Duodenal mucosa (tissue), 2 donors: ENCODE measurements around the gene COX10.

Source experiments
- H3K27ac ChIP-seq: one replicate; pipeline ENCODE4 v1.7.0; 2013; ENCODE audit warnings: low read depth, low read length
- H3K27me3 ChIP-seq, 2 donors: one replicate each; pipeline ENCODE4 v1.7.0; 2013; ENCODE audit warnings: low read length in 2 of 2, control low read depth in 1 of 2; ENCODE audit not compliant: insufficient read depth in 2 of 2, control insufficient read depth in 1 of 2
- H3K36me3 ChIP-seq, 2 donors: one replicate each; pipeline ENCODE4 v1.7.0; 2013; ENCODE audit warnings: low read length in 2 of 2, control low read depth in 1 of 2; ENCODE audit not compliant: insufficient read depth in 2 of 2, control insufficient read depth in 1 of 2
- H3K4me1 ChIP-seq, 2 donors: one replicate each; pipeline ENCODE4 v1.7.0; 2013; ENCODE audit warnings: low read length in 2 of 2, control low read depth in 1 of 2; ENCODE audit not compliant: insufficient read depth in 2 of 2, control insufficient read depth in 1 of 2
- H3K4me3 ChIP-seq, 2 donors: one replicate each; pipeline ENCODE4 v1.7.0; 2013; ENCODE audit warnings: low read length in 2 of 2, low read depth in 1 of 2
- H3K9ac ChIP-seq, 2 donors: one replicate each; pipeline ENCODE4 v1.7.0; 2013; ENCODE audit warnings: low read length in 2 of 2, low read depth in 1 of 2
- H3K9me3 ChIP-seq, 2 donors: one replicate each; pipeline ENCODE4 v1.7.0; 2013; ENCODE audit warnings: low read length in 2 of 2, control low read depth in 1 of 2; ENCODE audit not compliant: control insufficient read depth in 1 of 2

COX10 gene

GRCh38 chr17:14116263-14117024, 47.1 kb downstream of the COX10 start:
- H3K4me3 ChIP-seq = no peak overlapping the region
- no peaks in the 10 kb centered on the region for H3K27me3 ChIP-seq
- H3K9ac ChIP-seq = no peak overlapping the region
- H3K9me3 ChIP-seq = no peaks in the 10 kb centered on the region
- H3K27ac ChIP-seq = no peak overlapping the region
- H3K36me3 ChIP-seq = no peaks in the 10 kb centered on the region
- peaks cover 15 to 22% of the 10 kb centered on the region in 2 donors for H3K4me1 ChIP-seq

DNA sequence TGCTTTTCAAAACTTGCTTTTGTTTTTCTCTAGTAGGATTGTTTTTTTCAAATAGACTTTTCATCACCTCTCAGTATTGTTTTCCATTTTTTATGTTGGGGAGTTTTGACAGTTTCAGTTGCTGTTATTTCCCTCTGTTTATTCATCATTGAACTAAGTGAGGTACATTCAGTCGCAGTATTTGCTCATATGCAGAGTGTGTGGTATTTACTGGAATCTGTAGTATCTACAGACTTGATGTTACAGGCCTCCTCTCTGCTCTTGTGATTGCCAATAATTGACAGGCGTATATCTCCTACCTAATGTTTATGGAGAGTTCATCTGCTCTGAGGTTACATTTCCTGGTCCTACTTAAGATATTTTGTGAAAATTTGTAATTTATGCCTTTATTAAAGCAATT, 49.6 kb downstream of the COX10 start:
- Histone ChIP-seq H3K4me1 (peaks cover 0 to 10% of the 10 kb centered on the region in 2 donors), H3K9ac (no peak overlapping the region), H3K27ac (no peak overlapping the region), H3K9me3 (no peaks in the 10 kb centered on the region), H3K27me3 (no peaks in the 10 kb centered on the region), H3K4me3 (no peak overlapping the region), H3K36me3 (no peaks in the 10 kb centered on the region)

DNA sequence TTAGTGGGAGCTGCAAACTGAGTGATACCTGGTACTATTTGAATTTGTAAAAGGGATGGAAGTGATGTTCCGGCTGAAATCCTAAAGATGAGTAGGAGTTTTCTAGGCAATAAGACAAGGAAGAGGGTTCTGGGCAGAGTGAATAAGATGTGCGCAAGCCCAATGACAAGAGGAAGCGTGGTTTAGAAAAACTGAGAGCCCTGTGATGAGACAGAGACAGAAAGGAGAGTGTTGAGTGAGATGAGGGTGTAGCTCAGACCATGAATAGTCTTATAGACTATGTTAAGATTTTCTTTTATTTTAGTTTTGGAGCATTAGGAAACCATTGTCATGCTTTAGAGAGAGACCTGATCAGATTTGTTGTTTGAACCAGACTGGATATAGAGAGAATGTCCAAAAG, 50.2 kb downstream of the COX10 start:
- no peak overlapping the region for H3K4me3 ChIP-seq
- peaks cover 0 to 10% of the 10 kb centered on the region in 2 donors for H3K4me1 ChIP-seq
- no peaks in the 10 kb centered on the region for H3K36me3 ChIP-seq
- H3K27me3 ChIP-seq = no peaks in the 10 kb centered on the region
- H3K9me3 ChIP-seq = no peaks in the 10 kb centered on the region
- H3K9ac ChIP-seq = no peak overlapping the region
- H3K27ac ChIP-seq = no peak overlapping the region

DNA sequence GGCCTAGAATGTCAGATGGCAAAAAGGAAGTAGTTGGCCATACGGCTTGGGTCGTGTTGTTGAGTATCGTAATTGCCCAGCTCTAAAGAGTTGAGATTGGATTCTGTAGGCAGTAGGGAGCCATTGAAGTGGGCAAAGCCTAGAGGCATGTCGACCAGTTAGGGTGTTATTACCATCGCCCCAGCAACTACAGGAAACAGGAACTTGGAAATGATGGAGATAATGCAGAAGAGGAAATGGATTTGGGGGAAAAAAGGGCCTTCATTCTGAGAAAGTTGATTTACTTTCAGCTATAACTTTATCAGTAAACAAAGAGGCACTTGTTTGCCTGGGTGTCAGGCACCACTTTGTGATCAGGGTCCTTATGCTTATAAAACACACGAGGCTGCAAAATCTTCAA, 52.6 kb downstream of the COX10 start:
- H3K4me1 ChIP-seq = peaks cover 0 to 10% of the 10 kb centered on the region in 2 donors
- no peak overlapping the region for H3K4me3 ChIP-seq
- no peak overlapping the region for H3K9ac ChIP-seq
- no peak overlapping the region for H3K27ac ChIP-seq
- H3K9me3 ChIP-seq = no peaks in the 10 kb centered on the region
- H3K36me3 ChIP-seq = no peaks in the 10 kb centered on the region
- no peaks in the 10 kb centered on the region for H3K27me3 ChIP-seq

DNA sequence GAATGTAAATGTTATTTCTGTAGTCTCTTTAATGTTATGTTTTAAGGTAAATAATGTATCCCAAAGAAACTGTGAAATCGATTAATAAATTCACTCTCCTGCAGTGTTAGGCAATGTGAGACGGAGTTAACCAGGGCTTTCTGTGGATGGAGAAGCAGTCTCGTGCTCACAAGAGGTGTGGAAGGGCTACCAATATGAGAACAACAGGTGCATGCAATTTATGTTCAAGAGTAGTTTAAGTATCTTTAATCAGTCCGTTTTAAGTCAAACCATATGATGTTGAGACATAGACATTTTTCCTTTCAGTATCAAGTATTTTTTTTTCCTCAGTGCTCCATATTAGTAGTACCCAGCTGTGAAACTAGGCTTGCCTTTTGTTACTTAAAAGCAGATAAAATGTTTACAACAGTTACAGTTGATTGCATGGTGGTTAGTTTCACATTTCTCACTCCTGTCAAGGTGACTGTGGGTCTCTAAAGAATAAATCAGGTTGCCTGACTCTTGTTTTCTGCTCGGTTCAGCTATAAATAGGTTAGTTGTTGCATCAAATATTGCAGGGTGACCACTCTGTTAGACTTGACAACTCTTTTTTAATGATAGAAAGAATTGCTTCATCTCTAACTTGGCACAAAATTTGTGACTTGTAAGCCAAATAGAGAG, 54.4 kb downstream of the COX10 start:
- H3K36me3 ChIP-seq = no peaks in the 10 kb centered on the region
- no peak overlapping the region for H3K9ac ChIP-seq
- no peaks in the 10 kb centered on the region for H3K9me3 ChIP-seq
- no peak overlapping the region for H3K27ac ChIP-seq
- peaks cover 0 to 6% of the 10 kb centered on the region in 2 donors for H3K4me1 ChIP-seq
- no peaks in the 10 kb centered on the region for H3K27me3 ChIP-seq
- no peak overlapping the region for H3K4me3 ChIP-seq

DNA sequence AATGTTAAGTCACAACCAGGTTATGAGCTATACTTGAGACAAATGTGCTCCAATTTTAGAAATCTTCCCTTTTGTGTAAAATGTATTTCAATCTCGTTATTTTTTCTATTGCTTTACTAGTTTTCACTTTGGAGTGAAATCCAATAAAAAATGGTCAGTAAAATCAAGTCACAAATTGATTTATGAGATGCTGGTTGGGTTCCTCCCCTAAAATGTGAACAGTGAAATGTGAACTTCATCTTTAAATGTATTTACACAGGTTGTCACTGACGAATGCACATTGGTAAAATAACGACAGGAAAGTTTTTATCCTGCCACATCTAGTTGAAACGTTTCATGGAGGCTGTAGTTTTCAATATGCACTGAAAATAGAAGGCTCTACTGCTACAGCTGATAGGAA, 55.5 kb downstream of the COX10 start:
- Histone ChIP-seq H3K27me3 (no peaks in the 10 kb centered on the region), H3K4me1 (peaks cover 0 to 11% of the 10 kb centered on the region in 2 donors), H3K27ac (no peak overlapping the region), H3K9ac (no peak overlapping the region), H3K4me3 (no peak overlapping the region), H3K9me3 (no peaks in the 10 kb centered on the region), H3K36me3 (no peaks in the 10 kb centered on the region)

DNA sequence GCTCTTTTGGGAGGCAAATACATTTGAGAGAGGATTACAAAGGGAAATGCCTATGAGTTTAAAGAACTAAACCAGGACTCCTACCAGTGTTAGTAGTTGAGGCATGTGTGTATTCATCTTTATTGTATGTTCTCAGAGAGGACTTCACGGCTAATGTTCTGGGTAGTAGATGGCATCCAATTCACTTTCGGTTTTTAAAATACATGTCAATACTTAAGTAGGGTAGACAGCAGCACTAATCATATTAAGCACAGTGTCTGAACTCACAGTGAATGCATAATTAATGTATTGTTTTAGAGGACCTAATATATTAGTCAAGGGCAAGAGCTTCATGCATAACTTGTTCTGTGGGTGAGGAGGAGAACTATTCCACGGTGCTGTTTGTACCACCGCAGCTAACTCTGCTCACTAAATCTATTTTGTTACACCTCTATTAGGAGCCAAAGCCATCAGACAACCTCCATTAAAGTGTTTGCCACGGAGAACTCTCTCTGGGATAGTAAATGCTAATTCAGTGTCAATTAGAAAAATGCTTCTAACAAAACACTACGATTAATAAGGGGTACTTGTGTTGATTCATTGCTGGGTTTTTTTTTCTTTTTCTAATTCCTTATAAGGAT, 56.3 kb downstream of the COX10 start:
- Histone ChIP-seq H3K4me3 (peak overlapping the region; percentile 9 to 32), H3K36me3 (no peaks in the 10 kb centered on the region), H3K9me3 (no peaks in the 10 kb centered on the region), H3K27me3 (no peaks in the 10 kb centered on the region), H3K9ac (no peak overlapping the region), H3K27ac (no peak overlapping the region), H3K4me1 (peaks cover 0 to 13% of the 10 kb centered on the region in 2 donors)

DNA sequence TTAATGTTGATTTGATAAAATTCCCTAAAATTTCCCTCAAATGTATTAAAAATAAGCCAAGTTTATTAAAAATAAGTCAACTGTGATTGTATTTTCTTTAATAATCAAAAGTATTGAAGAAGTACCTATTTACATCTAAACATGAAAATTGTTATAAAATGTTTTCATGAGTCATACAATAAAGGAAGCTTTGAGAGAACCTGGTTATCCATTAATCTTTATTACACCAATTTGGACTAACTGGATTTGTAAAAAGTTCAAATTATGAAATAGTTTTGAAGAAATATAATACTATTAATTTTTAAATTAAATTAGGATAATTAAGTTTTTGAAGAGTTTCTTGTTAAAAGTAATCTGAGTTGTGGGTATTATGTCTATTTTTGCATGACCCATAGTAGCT, 63.8 kb downstream of the COX10 start:
- no peaks in the 10 kb centered on the region for H3K9me3 ChIP-seq
- no peak overlapping the region for H3K27ac ChIP-seq
- no peak overlapping the region for H3K9ac ChIP-seq
- H3K4me3 ChIP-seq = no peak overlapping the region
- H3K36me3 ChIP-seq = no peaks in the 10 kb centered on the region
- H3K27me3 ChIP-seq = no peaks in the 10 kb centered on the region
- peaks cover 0 to 8% of the 10 kb centered on the region in 2 donors for H3K4me1 ChIP-seq

DNA sequence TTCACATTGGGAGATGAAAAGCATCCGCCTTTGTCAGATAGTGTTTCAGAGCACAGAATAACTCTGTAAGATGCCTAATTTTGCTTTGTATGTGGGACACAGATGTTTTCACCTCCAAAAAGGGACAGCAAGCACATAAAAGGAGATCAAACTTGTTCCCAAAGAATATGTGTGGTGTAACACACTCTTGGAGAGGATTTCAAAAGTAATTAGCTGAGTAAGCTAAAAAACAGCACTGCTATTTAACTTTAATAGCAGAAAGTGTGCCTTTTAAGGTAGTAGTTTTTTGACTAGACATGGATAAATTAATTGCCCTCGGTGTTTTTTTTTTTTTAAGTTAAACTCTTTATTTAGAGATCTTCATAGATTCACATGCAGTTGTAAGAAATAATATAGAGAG, 65.2 kb downstream of the COX10 start:
- Histone ChIP-seq H3K27me3 (no peaks in the 10 kb centered on the region), H3K27ac (no peak overlapping the region), H3K36me3 (no peaks in the 10 kb centered on the region), H3K9me3 (no peaks in the 10 kb centered on the region), H3K4me3 (no peak overlapping the region), H3K9ac (no peak overlapping the region), H3K4me1 (peaks cover 0 to 6% of the 10 kb centered on the region in 2 donors)

GRCh38 chr17:14135906-14136590, 66.7 kb downstream of the COX10 start:
- H3K36me3 ChIP-seq = no peaks in the 10 kb centered on the region
- no peak overlapping the region for H3K9ac ChIP-seq
- H3K4me1 ChIP-seq = no peaks in the 10 kb centered on the region
- no peaks in the 10 kb centered on the region for H3K27me3 ChIP-seq
- H3K9me3 ChIP-seq = no peaks in the 10 kb centered on the region
- H3K4me3 ChIP-seq = no peak overlapping the region
- H3K27ac ChIP-seq = no peak overlapping the region
